ENCODE data around the gene CTU2. TPM values are rescaled to one million over a fixed set of nuclear protein-coding genes. Genes with fewer than 3 reads are reported as not detected.
A peak's percentile ranks its signal among the peaks of the same experiment; 100 is the strongest.

The CTU2 gene
- total and polyA plus RNA-seq, 9 of the 15 experiments (the other 6 are each of a cell fraction or from before 2014, with no cell fraction given) = 1.3 to 105 (median 23.2) TPM

- no peaks in the 10 kb centered on the region for H3K9me3 ChIP-seq (replicated peaks; ENCODE audit: control insufficient read depth, insufficient read depth, low read depth, low read length)
- H3K4me2 ChIP-seq (ENCODE audit: insufficient read depth, low read length) = no peak overlapping the region
- H3K79me2 ChIP-seq (ENCODE audit: control insufficient read depth, insufficient read depth, low read length) = peaks cover 7% of the 10 kb centered on the region; the same call in 2 of the 3 replicates
- DNase-seq (ENCODE audit: extremely low read depth in 1 of 4, low spot score in 3 of 4) (peak; percentile 92 to 97 (median 93)), ATAC-seq (peak; percentile 97), FAIRE-seq (peak; percentile 97)
- H3K36me3 ChIP-seq (ENCODE audit: control insufficient read depth, insufficient read depth, low read length) = peaks cover 99% of the 10 kb centered on the region
- no peak overlapping the region for H2AFZ ChIP-seq (ENCODE audit: low read depth, low read length)
- ChIA-PET POLR2A (interaction anchor here (0.6 to 1.7 kb wide), 17 partner anchors 9 to 155 kb away, joined by 3 to 17 read pairs (median 5); partner anchors contain the start of gene PIEZO1), CTCF (ENCODE audit: low intra/inter-chr PET ratio) (interaction anchor here (0.6 to 3.1 kb wide), 16 partner anchors 14 to 430 kb away, joined by 3 to 51 read pairs (median 4); partner anchors contain the start of genes APRT and PIEZO1)
- WGBS (ENCODE audit: insufficient coverage, low coverage, missing lambda C conversion rate) = 37% methylated on average over 41 of the region's 54 CpGs
- in situ Hi-C loops (cut with MboI) = no loop called here
- no peak overlapping the region for H3K27ac ChIP-seq (ENCODE audit: extremely low read depth, low read depth, low read length)
- no peaks in the 10 kb centered on the region for H3K27me3 ChIP-seq (ENCODE audit: control insufficient read depth in 2 of 2, insufficient read depth in 2 of 2, low read length in 2 of 2)
- intact Hi-C loops (cut with micrococcal nuclease) = loop anchor here (2.0 kb wide), 1 partner anchor 47 kb away; the partner anchor contains the start of gene PIEZO1
- no TSS peak for BruUV-seq (replicated peaks)
- H3K9ac ChIP-seq (ENCODE audit: insufficient read depth in 1 of 2, low read depth in 2 of 2, low read length in 2 of 2) = peak overlapping the region in 1 of 2 experiments; percentile 74; a peak in 2 of 4 replicates
- no peaks in the 10 kb centered on the region for H3K9me1 ChIP-seq (ENCODE audit: control insufficient read depth, insufficient read depth, low read length)
- peaks cover 0 to 94% of the 10 kb centered on the region in 2 experiments; a peak in 3 of 5 replicates for H3K4me1 ChIP-seq (replicated peaks in 1 of 2; ENCODE audit: control insufficient read depth in 2 of 2, insufficient read depth in 2 of 2, low read length in 2 of 2)
- peaks cover 13% of the 10 kb centered on the region for H4K20me1 ChIP-seq (replicated peaks; ENCODE audit: control insufficient read depth, insufficient read depth, low read length)
- H3K4me3 ChIP-seq = no peak overlapping the region
- TF ChIP-seq CGGBP1 (CRISPR knock-in tag; IDR thresholded peaks at IDR 0.05) (no peak), NFYB (IDR thresholded peaks at IDR 0.05; ENCODE audit: extremely low read depth, insufficient read length) (no peak), BRF1 (IDR thresholded peaks at IDR 0.05; ENCODE audit: borderline replicate concordance, extremely low read depth, insufficient read length) (no peak), THRAP3 (IDR thresholded peaks at IDR 0.05; ENCODE audit: borderline replicate concordance) (no peak), ELF4 (CRISPR knock-in tag; IDR thresholded peaks at IDR 0.05) (no peak), USF2 (CRISPR knock-in tag; IDR thresholded peaks at IDR 0.05) (peak; percentile 67), MXD1 (CRISPR knock-in tag; IDR thresholded peaks at IDR 0.05; ENCODE audit: borderline replicate concordance, poor library complexity, severe bottlenecking) (peak; percentile 62), NFATC3 (IDR thresholded peaks at IDR 0.05) (no peak), ADNP (tag; IDR thresholded peaks at IDR 0.05) (no peak), ZNF586 (CRISPR knock-in tag; conservative IDR thresholded peaks at IDR 0.05) (no peak), STAT6 (CRISPR knock-in tag; IDR thresholded peaks at IDR 0.05) (no peak), E2F3 (CRISPR knock-in tag; IDR thresholded peaks at IDR 0.05) (no peak), PTBP1 (IDR thresholded peaks at IDR 0.05; ENCODE audit: low read depth, low read length) (no peak; the same call in 1 of the 2 replicates), MLLT1 (IDR thresholded peaks at IDR 0.05) (peak in 1 of 2 experiments; percentile 46; a peak in 1 of 4 replicates), ILK (tag; IDR thresholded peaks at IDR 0.05; ENCODE audit: borderline replicate concordance, low read depth) (no peak)
Measured at GRCh38 chr16:88737298-88738150, 31.2 kb downstream of the CTU2 start.
